Activated naive CD4-positive, alpha-beta T cell treated with anti-CD3 and anti-CD28 coated beads, Interleukin-2, amount 10 ng/mL, durations not matched to agents 7 days and 5 days (primary cell): ENCODE results near the gene FAAH2.

Source experiments
- CTCF ChIA-PET: fragments of 350-600 bp; sonication (Branson Sonifier 250); formaldehyde crosslinking; loops from one replicate; lab custom pipeline; 2021; ENCODE audit warnings: antibody characterized with exemption; lab: Charles Lee
- DNase-seq: peaks from one replicate; pipeline ENCODE4 v3.0.0-alpha.2; 2020
- H3K27ac Mint-ChIP-seq: one replicate; pipeline ENCODE4 v1.8.0; 2021; ENCODE audit warnings: mild to moderate bottlenecking, moderate library complexity, mixed read lengths
- H3K27me3 Mint-ChIP-seq: one replicate; pipeline ENCODE4 v1.8.0; 2021; ENCODE audit warnings: mild to moderate bottlenecking, mixed read lengths
- H3K36me3 Mint-ChIP-seq: one replicate; pipeline ENCODE4 v1.8.0; 2021; ENCODE audit warnings: mixed read lengths
- H3K4me1 Mint-ChIP-seq: one replicate; pipeline ENCODE4 v1.8.0; 2021; ENCODE audit warnings: mixed read lengths
- H3K4me3 Mint-ChIP-seq: one replicate; pipeline ENCODE4 v1.8.0; 2021; ENCODE audit warnings: mild to moderate bottlenecking, moderate library complexity, mixed read lengths
- H3K9me3 Mint-ChIP-seq: one replicate; pipeline ENCODE4 v1.8.0; 2021; ENCODE audit warnings: mixed read lengths

The FAAH2 gene

GRCh38 chrX:57445076-57445475 lies 158.6 kb downstream of the FAAH2 start:
- Mint-ChIP-seq H3K27ac (no peak overlapping the region), H3K4me1 (no peaks in the 10 kb centered on the region), H3K9me3 (peaks cover 2% of the 10 kb centered on the region), H3K27me3 (no peaks in the 10 kb centered on the region), H3K4me3 (no peak overlapping the region), H3K36me3 (peaks cover 2% of the 10 kb centered on the region)
- no peak for DNase-seq
- CTCF ChIA-PET: interaction anchor here (1.3 kb wide), 1 partner anchor 8 kb away, joined by 3 read pairs; no protein-coding TSS in a partner anchor

- CTCF ChIA-PET: no interaction called here
Measured at GRCh38 chrX:57445832-57446231, 159.3 kb downstream of the FAAH2 start.

GRCh38 chrX:57447856-57448255 lies 161.3 kb downstream of the FAAH2 start:
- H3K9me3 Mint-ChIP-seq: peaks cover 2% of the 10 kb centered on the region

More at GRCh38 chrX:57445832-57446231, 159.3 kb downstream of the FAAH2 start:
- no peak overlapping the region for H3K27ac Mint-ChIP-seq
- H3K9me3 Mint-ChIP-seq: peaks cover 2% of the 10 kb centered on the region
- H3K4me3 Mint-ChIP-seq: no peak overlapping the region
- H3K4me1 Mint-ChIP-seq: no peaks in the 10 kb centered on the region
- H3K27me3 Mint-ChIP-seq: no peaks in the 10 kb centered on the region
- no peak for DNase-seq
- H3K36me3 Mint-ChIP-seq: peaks cover 2% of the 10 kb centered on the region

GRCh38 chrX:57451426-57452020 lies 165.0 kb downstream of the FAAH2 start:
- H3K4me1 Mint-ChIP-seq: no peaks in the 10 kb centered on the region
- CTCF ChIA-PET: interaction anchor here (1.9 kb wide), 1 partner anchor 295 kb away, joined by 9 read pairs; no protein-coding TSS in a partner anchor
- no peak overlapping the region for H3K4me3 Mint-ChIP-seq
- H3K27ac Mint-ChIP-seq: no peak overlapping the region
- no peaks in the 10 kb centered on the region for H3K27me3 Mint-ChIP-seq
- DNase-seq: no peak
- H3K9me3 Mint-ChIP-seq: peaks cover 2% of the 10 kb centered on the region
- H3K36me3 Mint-ChIP-seq: peaks cover 2% of the 10 kb centered on the region

More at GRCh38 chrX:57447856-57448255, 161.3 kb downstream of the FAAH2 start:
- Mint-ChIP-seq H3K4me3 (no peak overlapping the region), H3K27me3 (no peaks in the 10 kb centered on the region), H3K4me1 (no peaks in the 10 kb centered on the region), H3K36me3 (peaks cover 4% of the 10 kb centered on the region), H3K27ac (no peak overlapping the region)
- no peak for DNase-seq
- CTCF ChIA-PET: no interaction called here

GRCh38 chrX:57453901-57454300 lies 167.4 kb downstream of the FAAH2 start:
- CTCF ChIA-PET: interaction anchor here (1.2 to 2.1 kb wide), 6 partner anchors 9 to 476 kb away, joined by 3 to 12 read pairs (median 6); no protein-coding TSS in a partner anchor
- no peak overlapping the region for H3K4me3 Mint-ChIP-seq
- no peaks in the 10 kb centered on the region for H3K4me1 Mint-ChIP-seq
- no peaks in the 10 kb centered on the region for H3K9me3 Mint-ChIP-seq
- DNase-seq: peak; percentile 31
- H3K27ac Mint-ChIP-seq: no peak overlapping the region
- H3K36me3 Mint-ChIP-seq: peaks cover 2% of the 10 kb centered on the region
- no peaks in the 10 kb centered on the region for H3K27me3 Mint-ChIP-seq

GRCh38 chrX:57481514-57481913 lies 195.0 kb downstream of the FAAH2 start:
- Mint-ChIP-seq H3K9me3 (peaks cover 6% of the 10 kb centered on the region), H3K36me3 (no peaks in the 10 kb centered on the region), H3K27ac (no peak overlapping the region), H3K4me1 (no peaks in the 10 kb centered on the region), H3K4me3 (no peak overlapping the region), H3K27me3 (no peaks in the 10 kb centered on the region)
- DNase-seq: no peak
- CTCF ChIA-PET: no interaction called here

- CTCF ChIA-PET: no interaction called here
- no peak for DNase-seq
- Mint-ChIP-seq H3K27ac (no peak overlapping the region), H3K36me3 (no peaks in the 10 kb centered on the region), H3K27me3 (no peaks in the 10 kb centered on the region), H3K9me3 (no peaks in the 10 kb centered on the region), H3K4me1 (no peaks in the 10 kb centered on the region), H3K4me3 (no peak overlapping the region)
Measured at GRCh38 chrX:57516491-57516890, 230.0 kb downstream of the FAAH2 start.

GRCh38 chrX:57519578-57520118 lies 233.1 kb downstream of the FAAH2 start:
- CTCF ChIA-PET: no interaction called here
- no peaks in the 10 kb centered on the region for H3K4me1 Mint-ChIP-seq
- H3K36me3 Mint-ChIP-seq: no peaks in the 10 kb centered on the region
- H3K9me3 Mint-ChIP-seq: no peaks in the 10 kb centered on the region
- no peak for DNase-seq
- no peaks in the 10 kb centered on the region for H3K27me3 Mint-ChIP-seq
- no peak overlapping the region for H3K27ac Mint-ChIP-seq
- no peak overlapping the region for H3K4me3 Mint-ChIP-seq

- Mint-ChIP-seq H3K36me3 (no peaks in the 10 kb centered on the region), H3K9me3 (no peaks in the 10 kb centered on the region)
- peak; percentile 26 for DNase-seq
Measured at GRCh38 chrX:57528670-57529255, 242.3 kb downstream of the FAAH2 start.

More at GRCh38 chrX:57528670-57529255, 242.3 kb downstream of the FAAH2 start:
- Mint-ChIP-seq H3K4me1 (no peaks in the 10 kb centered on the region), H3K27me3 (no peaks in the 10 kb centered on the region), H3K27ac (no peak overlapping the region), H3K4me3 (no peak overlapping the region)
- CTCF ChIA-PET: no interaction called here
